ENCODE results near the gene TUBB2A.

TUBB2A gene

DNA sequence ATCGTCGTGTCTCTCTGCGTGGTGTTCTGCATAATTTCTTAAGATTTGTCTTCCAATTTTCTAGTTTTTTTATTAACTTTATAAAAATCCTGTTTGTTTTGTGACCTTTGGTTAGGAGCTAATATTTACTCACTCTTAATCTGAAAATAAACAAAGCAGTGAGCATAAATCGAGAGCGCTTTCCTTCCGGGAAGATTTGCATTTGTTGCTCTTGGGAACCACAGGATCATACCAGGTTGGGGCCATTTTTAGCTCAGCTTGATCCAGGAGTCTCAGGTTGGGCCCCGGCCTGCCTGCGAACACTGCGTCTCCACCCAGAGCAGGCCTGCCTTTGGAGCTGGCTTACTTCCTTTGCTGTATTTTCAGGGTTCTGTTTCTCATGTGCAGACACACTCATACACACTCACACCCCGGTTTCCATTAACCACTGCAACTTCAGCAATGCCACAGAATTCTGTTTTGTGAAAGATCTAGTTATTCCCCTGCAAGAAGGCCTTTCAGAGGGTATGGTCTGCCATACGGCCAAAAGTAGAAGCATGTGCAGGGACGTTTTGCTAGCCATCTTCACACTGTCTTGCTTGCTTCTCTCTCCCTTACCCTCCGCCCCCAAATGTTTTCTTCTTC is 21.6 kb downstream of the TUBB2A start:
- TF ChIP-seq, protein P1, sequence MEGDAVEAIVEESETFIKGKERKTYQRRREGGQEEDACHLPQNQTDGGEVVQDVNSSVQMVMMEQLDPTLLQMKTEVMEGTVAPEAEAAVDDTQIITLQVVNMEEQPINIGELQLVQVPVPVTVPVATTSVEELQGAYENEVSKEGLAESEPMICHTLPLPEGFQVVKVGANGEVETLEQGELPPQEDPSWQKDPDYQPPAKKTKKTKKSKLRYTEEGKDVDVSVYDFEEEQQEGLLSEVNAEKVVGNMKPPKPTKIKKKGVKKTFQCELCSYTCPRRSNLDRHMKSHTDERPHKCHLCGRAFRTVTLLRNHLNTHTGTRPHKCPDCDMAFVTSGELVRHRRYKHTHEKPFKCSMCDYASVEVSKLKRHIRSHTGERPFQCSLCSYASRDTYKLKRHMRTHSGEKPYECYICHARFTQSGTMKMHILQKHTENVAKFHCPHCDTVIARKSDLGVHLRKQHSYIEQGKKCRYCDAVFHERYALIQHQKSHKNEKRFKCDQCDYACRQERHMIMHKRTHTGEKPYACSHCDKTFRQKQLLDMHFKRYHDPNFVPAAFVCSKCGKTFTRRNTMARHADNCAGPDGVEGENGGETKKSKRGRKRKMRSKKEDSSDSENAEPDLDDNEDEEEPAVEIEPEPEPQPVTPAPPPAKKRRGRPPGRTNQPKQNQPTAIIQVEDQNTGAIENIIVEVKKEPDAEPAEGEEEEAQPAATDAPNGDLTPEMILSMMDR (IDR thresholded peaks at IDR 0.05; ENCODE audit: insufficient read depth, low read length, missing control alignments): no peak

GRCh38 chr6:3133515-3133914 is 23.8 kb downstream of the TUBB2A start:
- TF ChIP-seq, protein P1 (IDR thresholded peaks at IDR 0.05; ENCODE audit: insufficient read depth, low read length, missing control alignments): no peak
- ChIA-PET CTCF (interaction anchor here (0.7 to 0.8 kb wide), 2 partner anchors 70 to 118 kb away, joined by 3 read pairs; no protein-coding TSS in a partner anchor), POLR2A (no interaction called here)
- no peak for DNase-seq (ENCODE audit: low read depth, low spot score)
- no peak overlapping the region for H3K4me3 ChIP-seq (ENCODE audit: low read depth, low read length)

More for the DNA sequence above, 21.6 kb downstream of the TUBB2A start:
- no peak overlapping the region for H3K4me3 ChIP-seq (ENCODE audit: low read depth, low read length)
- ChIA-PET CTCF (interaction anchor here (0.7 to 1.5 kb wide), 8 partner anchors 10 to 122 kb away, joined by 3 to 5 read pairs (median 3); partner anchors contain the start of gene TUBB2A), POLR2A (no interaction called here)
- DNase-seq (ENCODE audit: low read depth, low spot score): no peak

GRCh38 chr6:3131695-3132094 is 25.6 kb downstream of the TUBB2A start:
- POLR2A ChIA-PET: no interaction called here
- CTCF ChIA-PET: interaction anchor here (1.2 to 9.3 kb wide), 2 partner anchors 12 to 117 kb away, joined by 3 to 221 read pairs; no protein-coding TSS in a partner anchor

DNA sequence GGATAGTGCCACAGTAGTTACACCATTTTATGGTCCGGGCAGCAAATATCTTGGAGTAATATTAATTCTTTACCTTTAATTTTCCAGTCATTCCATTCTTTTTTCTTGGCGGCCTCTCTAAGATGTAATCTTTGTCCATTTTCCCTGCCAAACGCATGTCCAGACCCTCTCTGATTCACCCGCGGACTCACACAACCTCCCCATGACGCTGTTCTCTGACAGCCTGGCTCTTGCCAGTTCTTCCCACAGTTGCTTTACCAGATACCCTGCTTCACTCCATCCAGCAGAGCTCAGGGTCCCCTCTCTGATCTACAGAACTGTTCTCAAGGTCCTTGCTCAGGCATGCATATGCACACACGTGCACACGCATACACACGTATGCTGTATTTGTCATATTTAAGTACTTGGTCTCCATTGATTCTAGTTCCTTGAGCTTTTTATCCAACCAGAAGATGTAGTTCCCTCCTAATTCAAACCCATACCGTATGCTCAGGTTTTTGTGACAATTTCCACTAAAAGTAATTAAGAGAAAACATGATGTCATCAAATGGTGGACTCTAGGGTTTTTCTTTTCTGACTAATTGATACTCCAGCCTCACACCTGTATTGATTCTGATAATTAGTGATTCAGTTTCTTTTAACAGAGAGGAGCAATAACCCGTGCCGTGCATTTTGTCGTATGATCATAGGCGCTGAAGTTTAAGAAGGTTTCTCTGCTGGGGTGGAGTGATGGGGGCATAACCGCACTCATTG is 28.8 kb downstream of the TUBB2A start:
- no peak for DNase-seq (ENCODE audit: low read depth, low spot score)
- TF ChIP-seq, protein P1 (IDR thresholded peaks at IDR 0.05; ENCODE audit: insufficient read depth, low read length, missing control alignments): no peak
- ChIA-PET CTCF (interaction anchor here (0.8 to 9.3 kb wide), 9 partner anchors 9 to 151 kb away, joined by 3 to 221 read pairs (median 3); partner anchors contain the start of genes BPHL and PSMG4), POLR2A (interaction anchor here (2.0 kb wide), 1 partner anchor 29 kb away, joined by 4 read pairs; the partner anchor contains the start of gene TUBB2A)
- no peak overlapping the region for H3K4me3 ChIP-seq (ENCODE audit: low read depth, low read length)

More at GRCh38 chr6:3131695-3132094, 25.6 kb downstream of the TUBB2A start:
- DNase-seq (ENCODE audit: low read depth, low spot score): no peak
- TF ChIP-seq, protein P1 (IDR thresholded peaks at IDR 0.05; ENCODE audit: insufficient read depth, low read length, missing control alignments): no peak
- H3K4me3 ChIP-seq (ENCODE audit: low read depth, low read length): no peak overlapping the region

- TF ChIP-seq, protein P1 (IDR thresholded peaks at IDR 0.05; ENCODE audit: insufficient read depth, low read length, missing control alignments): no peak
- ChIA-PET POLR2A (no interaction called here), CTCF (interaction anchor here (0.7 to 9.3 kb wide), 15 partner anchors 9 to 146 kb away, joined by 3 to 221 read pairs (median 4); partner anchors contain the start of gene PSMG4)
- no peak for DNase-seq (ENCODE audit: low read depth, low spot score)
- H3K4me3 ChIP-seq (ENCODE audit: low read depth, low read length): no peak overlapping the region
Observed at GRCh38 chr6:3125815-3126214, 31.5 kb downstream of the TUBB2A start.

- ChIA-PET POLR2A (no interaction called here), CTCF (interaction anchor here (0.7 to 9.3 kb wide), 6 partner anchors 12 to 135 kb away, joined by 3 to 221 read pairs (median 3); no protein-coding TSS in a partner anchor)
- no peak overlapping the region for H3K4me3 ChIP-seq (ENCODE audit: low read depth, low read length)
- TF ChIP-seq, protein P1 (IDR thresholded peaks at IDR 0.05; ENCODE audit: insufficient read depth, low read length, missing control alignments): no peak
- DNase-seq (ENCODE audit: low read depth, low spot score): no peak
Observed at GRCh38 chr6:3124667-3125066, 32.7 kb downstream of the TUBB2A start.

All from AG04449 (cell line).